ENCODE results near the gene SYT8. TPM values are rescaled to one million over a fixed set of nuclear protein-coding genes. Genes with fewer than 3 reads are reported as not detected.
"Not testable (repeated sequence)": the region's sequence is repeated elsewhere in the genome, so short reads cannot be mapped to it uniquely, and the experiment has no call there.

The SYT8 gene
- total RNA-seq, 1 donor from 2014 or later, result not detected

GRCh38 chr11:1870721-1871466 is 36.1 kb downstream of the SYT8 start:
- intact Hi-C loops (cut with micrococcal nuclease), result loop anchor here (1.0 kb wide), 1 partner anchor 18 kb away; the partner anchor contains the start of gene LSP1

GRCh38 chr11:1871531-1871930 is 36.7 kb downstream of the SYT8 start:
- intact Hi-C loops (cut with micrococcal nuclease), result loop anchor here (1.0 kb wide), 1 partner anchor 18 kb away; the partner anchor contains the start of gene LSP1

- intact Hi-C loops (cut with micrococcal nuclease), result no loop called here
These were observed 37.6 kb downstream of the SYT8 start for GRCh38 chr11:1872267-1872985.

GRCh38 chr11:1873048-1873812 is 38.4 kb downstream of the SYT8 start:
- intact Hi-C loops (cut with micrococcal nuclease), result no loop called here

GRCh38 chr11:1873813-1874150 is 39.0 kb downstream of the SYT8 start:
- intact Hi-C loops (cut with micrococcal nuclease), result not testable (repeated sequence)

- intact Hi-C loops (cut with micrococcal nuclease), result not testable (repeated sequence)
These were observed 39.8 kb downstream of the SYT8 start for GRCh38 chr11:1874441-1875092.

- intact Hi-C loops (cut with micrococcal nuclease), result no loop called here
These were observed 40.5 kb downstream of the SYT8 start for GRCh38 chr11:1875093-1875850.

GRCh38 chr11:1875851-1876301 is 41.1 kb downstream of the SYT8 start:
- intact Hi-C loops (cut with micrococcal nuclease), result not testable (repeated sequence)

- intact Hi-C loops (cut with micrococcal nuclease), result no loop called here
These were observed 41.7 kb downstream of the SYT8 start for GRCh38 chr11:1876361-1877063.

- intact Hi-C loops (cut with micrococcal nuclease), result no loop called here
These were observed 42.7 kb downstream of the SYT8 start for GRCh38 chr11:1877211-1878136.

GRCh38 chr11:1878137-1879031 is 43.6 kb downstream of the SYT8 start:
- intact Hi-C loops (cut with micrococcal nuclease), result no loop called here

- intact Hi-C loops (cut with micrococcal nuclease), result no loop called here
These were observed 44.7 kb downstream of the SYT8 start for GRCh38 chr11:1879342-1879940.

- intact Hi-C loops (cut with micrococcal nuclease), result loop anchor here (5.0 kb wide), 1 partner anchor 37 kb away; the partner anchor contains the start of gene TNNT3
These were observed 45.3 kb downstream of the SYT8 start for GRCh38 chr11:1879941-1880720.

GRCh38 chr11:1880746-1881441 is 46.1 kb downstream of the SYT8 start:
- intact Hi-C loops (cut with micrococcal nuclease), result loop anchor here (5.0 kb wide), 1 partner anchor 36 kb away; the partner anchor contains the start of gene TNNT3

GRCh38 chr11:1881442-1882264 is 46.9 kb downstream of the SYT8 start:
- intact Hi-C loops (cut with micrococcal nuclease), result loop anchor here (1.0 to 5.0 kb wide), 5 partner anchors 28 to 270 kb away; partner anchors contain the start of genes LSP1, TNNI2 and TNNT3

Measured in T-helper 1 cell treated with Interleukin-12 subunit alpha and Interleukin-12 subunit beta and Interleukin-4 antibody, amounts not matched to agents 30 ng/mL and 1 ng/mL, for 36 hours (primary cell).